GM19463 (cell line): ENCODE data around the gene ZNF581.

Experiments used
- ATAC-seq: cut with Tn5 transposase; IDR thresholded peaks from one replicate; pipeline ENCODE4 v1.9.1; 2021; ENCODE audit warnings: mild to moderate bottlenecking, moderate library complexity; ENCODE audit not compliant: unreplicated experiment

The ZNF581 gene

DNA sequence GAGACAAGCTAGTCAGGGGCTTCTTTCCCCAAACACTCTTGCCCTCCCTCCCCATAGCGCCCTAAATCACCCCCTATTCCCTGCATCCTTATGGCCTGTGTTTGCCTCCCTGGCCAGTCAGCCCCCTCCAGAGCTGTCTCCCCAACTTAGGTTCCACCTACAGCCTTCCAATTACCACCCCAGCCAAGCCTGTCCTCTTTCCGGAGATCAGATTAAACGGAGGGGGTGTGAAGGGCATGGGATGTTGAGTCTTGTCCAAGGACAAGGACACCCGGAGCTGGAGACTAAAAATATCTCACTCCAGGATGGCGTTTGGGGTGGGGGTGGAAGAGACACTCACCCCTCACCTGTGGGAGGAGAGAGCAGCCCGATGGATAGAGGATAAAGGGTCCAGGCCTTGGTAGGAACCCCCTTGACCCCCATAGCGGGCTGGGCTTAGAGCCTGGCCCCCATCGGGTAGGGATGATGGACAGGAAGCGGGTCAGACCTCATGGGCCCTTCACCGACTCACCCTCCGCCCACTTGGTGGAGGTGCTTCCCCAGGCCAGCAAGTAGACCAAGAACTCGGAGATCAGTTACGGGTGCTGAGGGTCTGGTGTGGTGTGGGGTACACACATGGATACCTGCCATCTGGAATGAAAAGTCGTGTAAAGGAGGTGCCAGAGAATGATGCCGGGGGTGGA is 32.0 kb upstream of the ZNF581 start:
- no peak for ATAC-seq

DNA sequence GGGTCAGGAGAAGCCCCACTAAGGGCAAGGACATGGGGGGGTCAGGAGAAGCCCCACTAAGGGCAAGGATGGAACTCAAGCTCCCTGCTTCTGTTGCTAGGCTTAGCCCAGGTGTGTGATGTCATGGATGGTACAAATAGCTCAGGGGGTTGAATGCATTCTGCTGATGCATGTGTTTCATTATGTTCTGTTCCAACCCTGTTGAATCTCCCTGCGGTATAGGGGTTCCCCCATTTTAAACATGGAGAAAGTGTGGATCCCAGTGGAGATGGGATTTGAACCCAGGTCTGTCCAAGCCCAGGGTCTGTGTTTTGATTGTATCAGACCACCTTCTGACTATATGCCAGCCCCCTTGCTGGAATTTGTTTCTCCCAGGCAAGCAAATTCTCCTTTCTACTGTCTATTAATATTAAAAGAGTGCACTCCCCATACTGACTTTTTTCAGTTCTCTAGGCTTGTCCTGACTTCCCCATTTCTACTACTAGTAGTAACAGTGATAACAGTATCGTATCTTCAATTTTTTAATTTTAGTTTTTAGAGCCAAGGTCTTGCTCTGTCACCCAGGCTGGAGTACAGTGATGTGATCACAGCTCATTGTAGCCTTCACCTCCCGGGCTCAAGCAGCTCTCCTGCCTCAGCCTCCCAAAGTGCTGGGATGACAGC is 31.3 kb upstream of the ZNF581 start:
- no peak for ATAC-seq

DNA sequence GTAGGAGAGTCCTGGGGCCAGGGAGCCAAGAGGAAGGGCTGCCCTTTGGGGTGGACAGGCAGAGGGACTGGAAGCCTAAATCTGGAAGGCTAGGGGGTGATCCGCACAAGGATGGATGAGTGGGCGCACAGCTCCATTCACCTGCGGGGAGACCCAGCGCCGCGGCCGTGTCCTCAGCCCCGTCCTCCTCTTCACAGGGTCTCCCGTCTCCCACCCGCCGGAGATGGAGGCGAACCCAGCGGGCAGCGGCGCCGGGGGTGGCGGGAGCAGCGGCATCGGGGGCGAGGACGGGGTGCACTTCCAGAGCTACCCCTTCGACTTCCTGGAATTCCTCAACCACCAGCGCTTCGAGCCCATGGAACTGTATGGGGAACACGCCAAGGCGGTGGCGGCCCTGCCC is 30.1 kb upstream of the ZNF581 start:
- ATAC-seq: no peak

DNA sequence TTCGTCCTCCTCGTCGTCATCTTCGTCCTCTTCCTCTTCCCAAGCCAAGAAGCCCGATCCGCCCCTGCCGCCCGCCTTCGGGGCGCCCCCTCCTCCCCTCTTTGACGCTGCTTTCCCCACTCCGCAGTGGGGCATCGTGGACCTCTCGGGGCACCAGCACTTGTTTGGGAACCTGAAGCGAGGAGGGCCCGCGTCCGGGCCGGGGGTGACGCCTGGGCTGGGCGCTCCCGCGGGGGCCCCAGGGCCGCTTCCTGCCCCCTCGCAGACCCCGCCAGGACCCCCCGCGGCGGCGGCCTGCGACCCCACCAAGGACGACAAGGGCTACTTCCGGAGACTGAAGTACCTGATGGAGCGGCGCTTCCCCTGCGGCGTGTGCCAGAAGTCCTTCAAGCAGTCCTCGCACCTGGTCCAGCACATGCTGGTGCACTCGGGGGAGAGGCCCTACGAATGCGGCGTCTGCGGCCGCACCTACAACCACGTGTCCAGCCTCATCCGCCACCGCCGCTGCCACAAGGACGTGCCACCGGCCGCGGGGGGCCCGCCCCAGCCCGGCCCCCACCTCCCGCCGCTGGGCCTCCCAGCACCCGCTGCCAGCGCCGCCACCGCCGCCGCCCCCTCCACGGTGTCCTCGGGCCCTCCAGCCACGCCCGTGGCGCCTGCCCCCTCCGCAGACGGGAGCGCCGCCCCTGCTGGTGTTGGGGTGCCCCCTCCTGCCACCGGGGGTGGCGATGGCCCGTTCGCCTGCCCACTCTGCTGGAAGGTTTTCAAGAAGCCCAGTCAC is 29.3 kb upstream of the ZNF581 start:
- ATAC-seq: no peak

DNA sequence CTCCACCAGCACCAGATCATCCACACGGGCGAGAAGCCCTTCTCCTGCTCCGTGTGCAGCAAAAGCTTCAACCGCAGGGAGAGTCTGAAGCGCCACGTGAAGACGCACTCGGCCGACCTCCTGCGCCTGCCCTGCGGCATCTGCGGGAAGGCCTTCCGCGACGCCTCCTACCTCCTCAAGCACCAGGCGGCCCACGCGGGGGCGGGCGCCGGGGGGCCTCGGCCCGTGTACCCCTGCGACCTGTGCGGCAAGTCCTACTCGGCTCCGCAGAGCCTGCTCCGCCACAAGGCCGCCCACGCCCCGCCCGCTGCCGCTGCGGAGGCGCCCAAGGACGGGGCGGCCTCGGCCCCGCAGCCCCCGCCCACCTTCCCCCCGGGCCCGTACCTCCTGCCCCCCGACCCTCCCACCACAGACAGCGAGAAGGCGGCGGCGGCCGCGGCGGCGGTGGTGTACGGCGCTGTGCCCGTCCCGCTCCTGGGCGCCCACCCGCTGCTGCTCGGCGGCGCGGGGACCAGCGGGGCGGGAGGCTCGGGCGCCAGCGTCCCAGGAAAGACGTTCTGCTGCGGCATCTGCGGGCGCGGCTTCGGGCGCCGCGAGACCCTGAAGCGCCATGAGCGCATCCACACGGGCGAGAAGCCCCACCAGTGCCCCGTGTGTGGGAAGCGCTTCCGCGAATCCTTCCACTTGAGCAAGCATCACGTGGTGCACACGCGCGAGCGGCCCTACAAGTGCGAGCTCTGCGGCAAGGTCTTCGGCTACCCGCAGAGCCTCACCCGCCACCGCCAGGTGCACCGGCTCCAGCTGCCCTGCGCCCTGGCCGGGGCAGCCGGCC is 28.5 kb upstream of the ZNF581 start:
- ATAC-seq: no peak

DNA sequence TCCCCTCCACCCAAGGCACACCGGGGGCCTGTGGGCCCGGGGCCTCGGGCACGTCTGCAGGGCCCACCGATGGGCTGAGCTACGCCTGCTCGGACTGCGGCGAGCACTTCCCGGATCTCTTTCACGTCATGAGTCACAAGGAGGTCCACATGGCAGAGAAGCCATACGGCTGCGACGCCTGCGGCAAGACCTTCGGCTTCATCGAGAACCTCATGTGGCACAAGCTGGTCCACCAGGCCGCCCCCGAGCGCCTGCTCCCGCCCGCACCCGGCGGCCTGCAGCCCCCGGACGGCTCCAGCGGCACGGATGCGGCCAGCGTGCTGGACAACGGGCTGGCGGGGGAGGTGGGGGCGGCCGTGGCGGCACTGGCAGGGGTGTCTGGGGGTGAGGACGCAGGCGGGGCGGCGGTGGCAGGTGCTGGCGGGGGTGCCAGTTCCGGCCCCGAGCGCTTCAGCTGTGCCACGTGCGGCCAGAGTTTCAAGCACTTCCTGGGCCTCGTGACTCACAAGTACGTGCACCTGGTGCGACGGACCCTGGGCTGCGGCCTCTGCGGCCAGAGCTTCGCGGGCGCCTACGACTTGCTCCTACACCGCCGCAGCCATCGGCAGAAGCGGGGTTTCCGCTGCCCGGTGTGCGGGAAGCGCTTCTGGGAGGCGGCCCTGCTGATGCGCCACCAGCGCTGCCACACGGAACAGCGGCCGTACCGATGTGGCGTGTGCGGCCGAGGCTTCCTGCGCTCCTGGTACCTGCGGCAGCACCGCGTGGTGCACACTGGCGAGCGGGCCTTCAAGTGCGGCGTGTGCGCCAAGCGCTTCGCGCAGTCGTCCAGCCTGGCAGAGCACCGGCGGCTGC is 27.7 kb upstream of the ZNF581 start:
- no peak for ATAC-seq

DNA sequence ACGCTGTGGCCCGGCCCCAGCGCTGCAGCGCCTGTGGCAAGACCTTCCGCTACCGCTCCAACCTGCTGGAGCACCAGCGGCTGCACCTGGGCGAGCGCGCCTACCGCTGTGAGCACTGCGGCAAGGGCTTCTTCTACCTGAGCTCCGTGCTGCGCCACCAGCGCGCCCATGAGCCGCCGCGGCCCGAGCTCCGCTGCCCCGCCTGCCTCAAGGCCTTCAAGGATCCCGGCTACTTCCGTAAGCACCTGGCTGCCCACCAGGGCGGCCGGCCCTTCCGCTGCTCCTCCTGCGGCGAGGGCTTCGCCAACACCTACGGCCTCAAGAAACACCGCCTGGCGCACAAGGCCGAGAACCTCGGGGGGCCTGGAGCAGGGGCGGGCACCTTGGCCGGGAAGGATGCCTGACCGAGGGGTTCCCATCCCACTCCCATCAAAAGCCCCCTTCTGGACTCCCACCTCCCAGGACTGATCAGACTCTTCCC is 27.0 kb upstream of the ZNF581 start:
- ATAC-seq: no peak

DNA sequence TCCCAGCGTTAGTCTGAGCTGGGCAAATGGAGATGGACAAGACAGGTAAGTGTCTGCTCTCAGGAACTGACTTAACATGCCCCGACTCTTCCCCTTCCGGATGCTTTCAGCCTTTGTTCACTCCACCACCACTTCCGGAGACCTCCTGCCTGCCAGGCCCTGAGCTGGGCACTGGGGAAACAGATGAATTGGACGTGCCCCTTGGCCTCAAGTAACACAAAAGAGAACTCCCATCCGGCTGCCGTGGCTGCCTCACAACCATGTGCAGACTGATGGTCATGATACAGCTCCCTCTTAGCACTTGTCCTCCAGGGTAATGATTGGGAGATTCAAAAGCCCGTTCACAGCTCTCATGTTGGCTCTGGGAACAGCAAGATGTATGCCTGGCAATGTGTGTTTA is 26.0 kb upstream of the ZNF581 start:
- no peak for ATAC-seq

DNA sequence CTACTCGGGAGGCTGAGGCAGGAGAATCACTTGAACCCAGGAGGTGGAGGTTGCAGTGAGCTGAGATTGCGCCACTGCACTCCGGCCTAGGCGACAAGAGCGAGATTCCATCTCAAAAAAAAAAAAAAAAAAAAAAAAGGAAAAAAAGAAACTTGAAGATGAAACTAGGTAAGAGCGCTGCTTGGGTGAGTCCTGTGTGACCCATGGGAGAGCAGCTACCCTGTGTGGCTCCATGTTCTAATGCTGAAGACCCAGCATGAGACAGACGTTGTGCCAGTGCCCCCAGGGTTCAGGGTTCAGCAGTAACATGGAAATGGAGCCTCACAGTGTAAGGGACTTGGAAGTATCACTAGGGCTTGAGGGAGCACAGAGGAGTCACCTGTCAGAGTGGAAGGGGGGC is 25.0 kb upstream of the ZNF581 start:
- ATAC-seq: no peak

DNA sequence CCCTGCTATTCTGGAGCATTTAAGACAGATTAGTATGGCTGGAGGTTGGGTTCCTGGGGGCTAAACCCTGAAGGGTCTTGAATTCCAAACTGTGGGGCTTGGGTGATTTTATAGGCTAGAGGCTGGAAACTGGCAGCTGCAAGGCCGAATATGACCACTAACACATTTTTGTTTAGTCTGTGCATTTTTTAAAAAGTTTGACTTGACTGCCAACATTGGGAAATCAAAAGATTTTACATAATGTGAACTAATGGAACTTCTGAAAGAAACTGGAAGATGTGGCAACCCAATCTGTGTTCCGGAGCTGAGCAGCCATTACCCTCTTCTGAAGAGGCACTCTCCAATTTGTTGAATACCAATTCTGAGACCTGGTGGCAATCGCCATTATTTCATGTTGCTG is 24.2 kb upstream of the ZNF581 start:
- no peak for ATAC-seq

DNA sequence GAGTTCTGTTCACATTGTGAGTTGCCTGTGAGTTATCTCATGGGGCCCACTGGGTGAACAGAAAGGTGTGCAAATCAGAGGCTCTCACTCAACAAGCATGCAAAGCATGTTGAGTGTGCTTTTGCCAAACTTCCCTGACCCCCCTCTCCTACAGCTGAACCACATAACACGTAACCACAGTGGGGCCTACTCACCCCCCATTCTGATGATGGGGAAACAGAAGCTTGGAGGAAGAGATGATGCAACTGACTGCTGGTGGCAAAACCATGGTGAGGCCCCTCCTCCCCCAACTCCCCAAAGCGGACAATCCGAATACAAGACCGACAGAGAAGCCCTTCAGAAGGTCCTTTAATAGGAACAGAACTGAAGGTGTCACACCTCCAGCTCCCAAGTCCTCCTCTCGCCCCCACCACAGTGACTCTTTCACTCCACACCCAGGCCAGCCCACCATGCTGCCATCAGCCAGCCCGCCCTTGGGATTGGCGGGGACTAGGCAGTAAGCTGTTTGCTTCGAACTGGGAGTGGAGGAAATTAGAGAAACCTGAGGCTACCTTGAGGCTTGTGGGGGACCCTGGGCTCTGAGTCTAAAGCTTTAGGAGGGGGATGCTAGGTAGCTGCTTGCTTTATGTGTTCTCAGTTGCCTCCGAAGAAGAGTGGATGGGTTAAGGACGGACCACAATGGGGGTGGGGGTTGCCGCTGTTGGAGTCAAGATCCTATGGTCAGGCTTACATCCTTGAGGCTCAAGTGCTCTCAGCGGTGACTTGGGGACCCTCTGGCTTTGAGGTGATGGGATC is 22.8 kb upstream of the ZNF581 start:
- no peak for ATAC-seq

DNA sequence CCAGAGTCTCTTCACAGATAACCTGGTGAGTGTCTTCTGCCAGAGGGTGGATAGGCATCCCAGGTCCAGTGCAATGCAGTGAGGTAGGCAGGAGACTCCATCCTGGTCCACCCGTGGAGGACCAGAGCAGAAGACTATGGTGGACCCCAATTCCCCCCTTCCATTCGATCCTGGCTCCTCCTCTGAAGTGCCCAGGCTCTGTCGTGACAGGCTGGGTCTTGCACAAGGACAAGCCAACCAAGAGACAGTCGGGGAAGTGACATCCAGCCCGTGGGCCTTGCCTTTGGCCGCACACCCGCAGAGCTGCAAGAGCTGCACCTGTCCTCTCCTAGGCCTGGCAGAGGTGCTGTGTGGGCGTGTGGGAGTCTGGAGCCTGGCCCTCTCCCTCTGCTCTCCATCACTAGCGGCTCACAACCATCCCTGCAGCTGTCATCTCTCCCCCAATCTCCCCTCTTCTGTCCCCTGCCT is 22.2 kb upstream of the ZNF581 start:
- no peak for ATAC-seq

DNA sequence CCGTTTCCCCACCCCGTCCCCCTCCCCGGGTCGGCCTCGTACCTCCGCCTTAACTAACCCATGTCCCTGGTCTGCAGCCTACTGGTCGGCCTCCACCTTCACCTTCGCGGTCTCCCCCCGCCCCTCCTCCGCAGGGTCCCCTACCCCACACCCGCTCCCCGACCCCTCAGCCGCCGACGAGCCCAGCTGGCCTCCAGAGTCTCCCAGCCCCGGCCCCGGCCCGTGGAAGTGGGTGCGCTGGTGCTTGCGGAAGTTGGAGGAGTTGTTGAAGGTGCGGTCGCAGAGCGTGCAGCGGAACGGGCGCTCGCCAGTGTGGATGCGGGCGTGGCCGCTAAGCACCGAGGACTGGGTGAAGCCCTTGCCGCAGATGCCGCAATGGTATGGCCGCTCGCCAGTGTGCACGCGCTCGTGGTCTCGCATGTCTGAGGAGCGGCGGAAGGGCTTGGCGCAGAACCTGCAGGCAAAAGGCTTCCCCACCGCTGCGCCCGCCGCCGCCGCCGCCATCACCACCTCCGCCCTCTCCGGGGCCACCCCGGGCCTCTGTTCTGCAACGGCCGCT is 21.7 kb upstream of the ZNF581 start:
- no peak for ATAC-seq

DNA sequence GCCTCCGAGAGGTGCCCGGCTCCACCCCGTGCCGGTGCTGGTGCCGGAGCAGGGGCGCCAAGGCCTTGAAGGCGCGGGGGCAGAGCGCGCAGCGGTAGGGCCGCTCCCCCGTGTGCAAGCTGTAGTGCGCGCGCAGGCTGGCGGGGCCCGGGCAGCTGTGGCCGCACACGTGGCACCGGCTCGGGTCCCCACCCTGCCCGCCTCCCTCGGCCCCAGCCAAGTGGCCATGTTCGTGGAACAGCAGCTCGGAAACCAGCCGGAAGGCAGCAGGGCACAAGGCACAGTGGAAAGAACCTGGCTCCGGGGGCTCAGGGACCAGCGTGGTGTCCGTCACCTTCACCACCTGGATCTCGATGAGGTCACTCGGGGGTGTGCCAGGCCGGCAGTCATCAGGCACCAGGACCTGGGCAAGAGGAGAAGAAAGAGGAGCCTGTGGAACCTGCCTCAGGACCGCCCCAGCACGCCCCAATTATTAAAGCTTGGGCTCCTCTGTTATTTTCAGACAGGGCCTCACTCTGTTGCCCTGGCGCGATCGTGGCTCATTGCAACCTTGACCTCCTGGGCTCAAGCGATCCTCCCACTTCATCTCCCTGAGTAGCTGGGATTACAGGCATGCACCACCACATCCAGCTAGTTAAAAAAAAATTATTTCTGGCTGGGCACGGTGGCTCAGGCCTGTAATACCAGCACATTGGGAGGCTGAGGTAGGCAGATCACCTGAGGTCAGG is 21.0 kb upstream of the ZNF581 start:
- ATAC-seq: no peak

DNA sequence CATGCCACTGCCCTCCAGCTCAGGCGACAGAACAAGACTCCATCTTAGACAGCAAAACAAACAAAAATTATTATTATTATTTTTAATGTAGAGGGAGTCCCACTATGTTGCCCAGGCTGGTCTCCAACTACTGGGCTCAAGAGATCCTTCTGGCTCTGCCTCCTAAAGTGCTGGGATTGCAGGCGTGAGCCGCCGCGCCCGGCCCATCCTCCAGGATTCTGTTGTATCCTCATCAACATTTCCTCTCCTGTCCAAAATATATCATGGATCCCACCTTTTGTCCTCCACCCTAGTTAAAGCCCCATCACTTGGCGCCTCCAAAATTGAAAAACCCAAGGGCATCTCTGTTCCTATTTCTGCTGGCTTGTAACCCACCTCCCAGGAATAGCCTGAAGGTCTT is 20.3 kb upstream of the ZNF581 start:
- ATAC-seq: no peak

DNA sequence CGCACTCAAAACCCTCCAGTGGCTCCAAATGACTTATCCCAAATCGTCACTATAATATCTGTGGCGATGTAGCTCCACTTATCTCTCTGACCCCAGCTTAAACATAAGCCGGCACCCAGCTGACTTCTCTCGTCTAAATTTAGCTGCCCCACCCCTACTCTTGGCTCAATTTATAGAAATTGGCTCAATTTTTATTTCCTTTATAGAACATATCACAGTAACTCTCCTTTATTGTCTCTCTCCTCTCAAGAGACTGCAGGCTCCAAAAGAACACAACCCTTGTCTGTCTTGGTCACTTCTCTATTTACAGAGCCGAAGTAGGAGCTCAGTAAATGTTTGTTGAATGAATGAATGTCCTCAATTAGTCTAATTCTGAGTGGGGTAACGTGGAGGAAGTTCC is 19.9 kb upstream of the ZNF581 start:
- no peak for ATAC-seq

DNA sequence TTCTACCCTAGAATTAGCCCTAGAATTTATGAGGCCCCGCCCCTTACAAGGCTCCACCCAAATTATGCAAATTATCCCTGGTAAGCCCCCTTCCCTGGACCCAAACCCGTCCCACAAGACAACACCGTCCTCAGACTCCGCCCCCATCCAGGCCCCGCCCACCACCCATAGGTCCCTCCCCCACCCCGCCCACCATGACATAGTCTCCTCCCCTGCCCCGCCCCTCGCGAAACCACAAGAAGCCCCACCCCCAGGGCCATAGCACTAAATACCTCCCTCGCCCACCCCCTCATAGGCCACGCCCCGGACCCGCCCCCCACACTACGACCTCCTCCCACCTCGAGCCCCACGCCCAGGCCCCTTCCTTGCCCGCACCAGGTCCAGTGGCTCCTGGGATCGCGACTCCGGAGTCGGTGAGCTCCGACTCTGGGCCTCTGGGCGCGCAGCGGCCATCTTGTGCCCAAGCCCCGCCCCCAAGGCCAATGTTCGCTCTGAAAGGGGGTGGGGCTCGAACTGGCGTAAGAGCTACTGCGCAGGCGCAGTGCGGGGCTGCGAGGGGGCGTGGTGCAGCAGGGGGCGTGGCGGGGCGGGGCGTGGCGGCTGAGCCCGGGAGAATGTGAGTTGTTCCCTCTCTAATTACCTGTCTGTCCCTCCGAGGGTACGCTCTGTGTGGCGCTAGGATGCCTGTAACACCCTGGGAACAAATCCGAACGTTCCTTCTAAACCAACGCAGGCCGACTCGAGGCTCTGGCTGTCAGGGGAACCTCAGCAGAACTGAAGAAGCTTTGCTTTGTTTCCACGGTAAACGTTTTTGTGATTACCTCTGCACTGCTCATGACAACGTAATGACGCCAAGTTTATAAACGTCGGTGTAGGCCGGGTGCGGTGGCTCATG is 19.1 kb upstream of the ZNF581 start, which contains the start of gene ZNF784:
ZNF784 (minus strand) TSS at position 458 of the 895 bp plus-strand sequence; CDS start at position 453, 5 bp downstream.
- no peak for ATAC-seq
